GM12874 (cell line): Measurements from ENCODE around the gene ATG12.

Experiments
- CTCF ChIP-seq: IDR thresholded peaks from 2 replicates; pipeline ENCODE4 v1.5.1; 2011; ENCODE audit warnings: low read depth, mild to moderate bottlenecking, control low read depth, low read length, moderate library complexity; ENCODE audit not compliant: insufficient read depth

ATG12 gene

DNA sequence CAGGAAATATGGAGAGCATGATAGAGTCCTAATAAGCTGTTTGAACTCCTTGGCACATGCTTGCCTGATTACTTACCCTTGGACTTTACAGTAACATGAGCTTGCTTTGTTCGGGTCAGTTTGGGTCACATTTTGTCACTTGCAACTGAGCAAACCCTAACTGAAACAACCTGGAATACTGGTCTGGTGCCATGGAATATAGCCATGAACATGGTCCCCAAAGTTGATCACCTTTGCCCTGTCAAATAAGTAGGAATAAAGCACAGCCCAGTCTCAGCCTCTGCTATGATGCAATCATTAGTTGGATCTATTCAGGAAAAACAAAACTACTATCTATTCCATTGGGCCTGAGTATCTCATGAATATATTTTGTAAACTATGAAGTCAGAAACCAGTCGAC, 43.1 kb downstream of the ATG12 start:
- TF ChIP-seq CTCF = no peak

- no peak for TF ChIP-seq CTCF
Measured at GRCh38 chr5:115796656-115797055, 44.7 kb downstream of the ATG12 start.

GRCh38 chr5:115795700-115796099, 45.7 kb downstream of the ATG12 start:
- TF ChIP-seq CTCF = no peak

GRCh38 chr5:115788440-115788839, 52.9 kb downstream of the ATG12 start:
- TF ChIP-seq CTCF = no peak

GRCh38 chr5:115787426-115787825, 53.9 kb downstream of the ATG12 start:
- TF ChIP-seq CTCF = no peak

GRCh38 chr5:115785381-115786065, 55.8 kb downstream of the ATG12 start:
- no peak for TF ChIP-seq CTCF

DNA sequence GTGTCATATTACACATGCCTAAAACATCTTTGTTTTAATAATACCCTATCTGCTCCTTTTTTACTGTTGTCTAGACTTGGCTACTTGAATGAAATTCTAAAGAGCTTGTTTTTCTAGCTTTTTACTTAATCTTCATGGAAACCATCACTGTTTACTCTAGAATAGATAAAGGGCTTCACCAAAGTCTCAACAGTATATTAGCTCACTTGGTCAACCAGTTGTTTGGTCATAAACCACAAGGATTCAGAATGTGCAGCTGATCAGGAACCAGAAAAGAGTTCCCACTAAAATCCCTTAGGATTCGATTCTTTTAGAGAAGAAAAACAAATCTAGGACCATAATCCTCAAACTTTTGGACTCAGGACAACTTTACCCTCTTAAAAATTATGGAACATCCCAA, 62.9 kb downstream of the ATG12 start:
- no peak for TF ChIP-seq CTCF
